Measurements from ENCODE around the gene LAMA2. TPM values are rescaled to one million over a fixed set of nuclear protein-coding genes. Genes with fewer than 3 reads are reported as not detected.

The LAMA2 gene
- total RNA-seq, 2 experiments from 2014 or later, result 2.0 to 3.0 TPM

GRCh38 chr6:128954308-128955043 is 71.5 kb downstream of the LAMA2 start:
- H3K9me3 Mint-ChIP-seq, result no peaks in the 10 kb centered on the region
- no peak overlapping the region for H3K4me3 Mint-ChIP-seq
- peaks cover 7% of the 10 kb centered on the region for H3K27me3 Mint-ChIP-seq

GRCh38 chr6:128963561-128963960 is 80.6 kb downstream of the LAMA2 start:
- DNase-seq, result no peak
- H3K4me3 Mint-ChIP-seq, result no peak overlapping the region
- no peaks in the 10 kb centered on the region for H3K9me3 Mint-ChIP-seq
- no peaks in the 10 kb centered on the region for H3K36me3 Mint-ChIP-seq
- H3K27me3 Mint-ChIP-seq, result peaks cover 15% of the 10 kb centered on the region
- H3K27ac Mint-ChIP-seq, result no peak overlapping the region
- H3K4me1 Mint-ChIP-seq, result no peaks in the 10 kb centered on the region

More at GRCh38 chr6:128954308-128955043, 71.5 kb downstream of the LAMA2 start:
- H3K4me1 Mint-ChIP-seq, result no peaks in the 10 kb centered on the region
- DNase-seq, result no peak
- H3K27ac Mint-ChIP-seq, result no peak overlapping the region
- H3K36me3 Mint-ChIP-seq, result no peaks in the 10 kb centered on the region

GRCh38 chr6:128964233-128964755 is 81.4 kb downstream of the LAMA2 start:
- H3K27ac Mint-ChIP-seq, result no peak overlapping the region
- DNase-seq, result no peak
- H3K4me1 Mint-ChIP-seq, result no peaks in the 10 kb centered on the region
- H3K36me3 Mint-ChIP-seq, result no peaks in the 10 kb centered on the region
- H3K4me3 Mint-ChIP-seq, result no peak overlapping the region
- H3K27me3 Mint-ChIP-seq, result peaks cover 13% of the 10 kb centered on the region
- H3K9me3 Mint-ChIP-seq, result no peaks in the 10 kb centered on the region

GRCh38 chr6:128964771-128965170 is 81.8 kb downstream of the LAMA2 start:
- Mint-ChIP-seq H3K9me3 (no peaks in the 10 kb centered on the region), H3K36me3 (no peaks in the 10 kb centered on the region), H3K27me3 (peaks cover 10% of the 10 kb centered on the region), H3K4me3 (no peak overlapping the region), H3K27ac (no peak overlapping the region), H3K4me1 (no peaks in the 10 kb centered on the region)
- DNase-seq, result no peak

GRCh38 chr6:128966934-128967333 is 84.0 kb downstream of the LAMA2 start:
- Mint-ChIP-seq H3K9me3 (no peaks in the 10 kb centered on the region), H3K36me3 (no peaks in the 10 kb centered on the region), H3K27ac (no peak overlapping the region), H3K4me3 (no peak overlapping the region), H3K4me1 (no peaks in the 10 kb centered on the region), H3K27me3 (peaks cover 6% of the 10 kb centered on the region)
- no peak for DNase-seq

- no peaks in the 10 kb centered on the region for H3K4me1 Mint-ChIP-seq
- no peak overlapping the region for H3K27ac Mint-ChIP-seq
- H3K4me3 Mint-ChIP-seq, result no peak overlapping the region
- H3K36me3 Mint-ChIP-seq, result no peaks in the 10 kb centered on the region
- no peak for DNase-seq
- H3K27me3 Mint-ChIP-seq, result no peaks in the 10 kb centered on the region
- no peaks in the 10 kb centered on the region for H3K9me3 Mint-ChIP-seq
Measured at GRCh38 chr6:128979071-128979470, 96.1 kb downstream of the LAMA2 start.

- H3K27me3 Mint-ChIP-seq, result peaks cover 3% of the 10 kb centered on the region
- H3K27ac Mint-ChIP-seq, result no peak overlapping the region
- H3K36me3 Mint-ChIP-seq, result no peaks in the 10 kb centered on the region
- no peaks in the 10 kb centered on the region for H3K4me1 Mint-ChIP-seq
- DNase-seq, result no peak
- no peaks in the 10 kb centered on the region for H3K9me3 Mint-ChIP-seq
- H3K4me3 Mint-ChIP-seq, result no peak overlapping the region
Measured at GRCh38 chr6:128981716-128982115, 98.8 kb downstream of the LAMA2 start.

GRCh38 chr6:128990360-128990759 is 107.4 kb downstream of the LAMA2 start:
- DNase-seq, result no peak
- Mint-ChIP-seq H3K27ac (no peak overlapping the region), H3K36me3 (no peaks in the 10 kb centered on the region), H3K27me3 (peaks cover 13% of the 10 kb centered on the region), H3K9me3 (no peaks in the 10 kb centered on the region), H3K4me1 (no peaks in the 10 kb centered on the region), H3K4me3 (no peak overlapping the region)

- no peak overlapping the region for H3K27ac Mint-ChIP-seq
- no peak overlapping the region for H3K4me3 Mint-ChIP-seq
- H3K27me3 Mint-ChIP-seq, result peaks cover 14% of the 10 kb centered on the region
- no peaks in the 10 kb centered on the region for H3K36me3 Mint-ChIP-seq
- DNase-seq, result no peak
- H3K4me1 Mint-ChIP-seq, result no peaks in the 10 kb centered on the region
- no peaks in the 10 kb centered on the region for H3K9me3 Mint-ChIP-seq
Measured at GRCh38 chr6:128990915-128991314, 108.0 kb downstream of the LAMA2 start.

GRCh38 chr6:128993166-128993565 is 110.2 kb downstream of the LAMA2 start:
- H3K4me1 Mint-ChIP-seq, result no peaks in the 10 kb centered on the region
- peaks cover 1% of the 10 kb centered on the region for H3K36me3 Mint-ChIP-seq
- no peak overlapping the region for H3K27ac Mint-ChIP-seq
- DNase-seq, result no peak
- no peak overlapping the region for H3K4me3 Mint-ChIP-seq
- peaks cover 9% of the 10 kb centered on the region for H3K27me3 Mint-ChIP-seq
- peaks cover 1% of the 10 kb centered on the region for H3K9me3 Mint-ChIP-seq

GRCh38 chr6:128997880-128998279 is 114.9 kb downstream of the LAMA2 start:
- Mint-ChIP-seq H3K36me3 (peaks cover 1% of the 10 kb centered on the region), H3K9me3 (peaks cover 1% of the 10 kb centered on the region), H3K4me1 (no peaks in the 10 kb centered on the region), H3K27ac (no peak overlapping the region), H3K27me3 (peaks cover 6% of the 10 kb centered on the region), H3K4me3 (no peak overlapping the region)
- DNase-seq, result no peak

GRCh38 chr6:129006724-129007514 is 124.0 kb downstream of the LAMA2 start:
- no peaks in the 10 kb centered on the region for H3K27me3 Mint-ChIP-seq
- no peaks in the 10 kb centered on the region for H3K9me3 Mint-ChIP-seq
- H3K36me3 Mint-ChIP-seq, result no peaks in the 10 kb centered on the region
- DNase-seq, result no peak
- no peaks in the 10 kb centered on the region for H3K4me1 Mint-ChIP-seq
- H3K27ac Mint-ChIP-seq, result no peak overlapping the region
- no peak overlapping the region for H3K4me3 Mint-ChIP-seq

- H3K4me1 Mint-ChIP-seq, result no peaks in the 10 kb centered on the region
- H3K4me3 Mint-ChIP-seq, result no peak overlapping the region
- DNase-seq, result no peak
- H3K27ac Mint-ChIP-seq, result no peak overlapping the region
- no peaks in the 10 kb centered on the region for H3K27me3 Mint-ChIP-seq
- H3K36me3 Mint-ChIP-seq, result no peaks in the 10 kb centered on the region
- H3K9me3 Mint-ChIP-seq, result no peaks in the 10 kb centered on the region
Measured at GRCh38 chr6:129007701-129008373, 124.9 kb downstream of the LAMA2 start.

GRCh38 chr6:129008591-129008990 is 125.7 kb downstream of the LAMA2 start:
- Mint-ChIP-seq H3K9me3 (no peaks in the 10 kb centered on the region), H3K27me3 (no peaks in the 10 kb centered on the region), H3K4me3 (no peak overlapping the region), H3K27ac (no peak overlapping the region), H3K36me3 (no peaks in the 10 kb centered on the region), H3K4me1 (no peaks in the 10 kb centered on the region)
- DNase-seq, result no peak

GRCh38 chr6:129009851-129010250 is 126.9 kb downstream of the LAMA2 start:
- Mint-ChIP-seq H3K4me3 (no peak overlapping the region), H3K4me1 (no peaks in the 10 kb centered on the region), H3K27me3 (no peaks in the 10 kb centered on the region), H3K9me3 (no peaks in the 10 kb centered on the region), H3K36me3 (no peaks in the 10 kb centered on the region), H3K27ac (no peak overlapping the region)
- DNase-seq, result no peak
